HepG2 (cell line): Measurements from ENCODE around the gene C16orf54. TPM values are rescaled to one million over a fixed set of nuclear protein-coding genes. Genes with fewer than 3 reads are reported as not detected.

Experiments used
- DMAP1 ChIP-seq: IDR thresholded peaks from 2 replicates; pipeline ENCODE4 v1.6.1; 2016
- ETV6 ChIP-seq: sonication (generic); formaldehyde crosslinking; conservative IDR thresholded peaks from 2 replicates; pipeline ENCODE4 v1.4.0; 2020; ENCODE audit warnings: missing genetic modification reagents
- HDAC6 ChIP-seq: fragments of 200-600 bp; sonication (generic); IDR thresholded peaks from 2 replicates; pipeline ENCODE4 v1.7.0; 2017; ENCODE audit warnings: mild to moderate bottlenecking, antibody characterized with exemption, low read length, low read depth
- HNRNPH1 ChIP-seq: fragments of 200-400 bp; formaldehyde crosslinking; optimal IDR thresholded peaks from 2 replicates; pipeline ENCODE3; 2017; ENCODE audit warnings: mild to moderate bottlenecking, low read depth, low read length
- NCOA2 ChIP-seq: sonication (generic); formaldehyde crosslinking; IDR thresholded peaks from 2 replicates; pipeline ENCODE4 v1.8.0; 2022; ENCODE audit warnings: inconsistent platforms
- NONO ChIP-seq, 2 experiments: fragments of 450-650 bp in 1 of 2; sonication (generic) in 1 of 2; formaldehyde crosslinking in 1 of 2; IDR thresholded peaks in 1 of 2; conservative IDR thresholded peaks in 1 of 2; 2 replicates each; pipeline versions ENCODE4 v1.6.1 to v1.8.0; 2017 to 2022; ENCODE audit warnings: mild to moderate bottlenecking in 1 of 2, missing genetic modification reagents in 1 of 2, moderate library complexity in 1 of 2
- PRMT3 ChIP-seq: sonication (generic); formaldehyde crosslinking; IDR thresholded peaks from 2 replicates; pipeline ENCODE4 v1.8.1; 2022; ENCODE audit warnings: low read depth, mild to moderate bottlenecking, moderate library complexity, missing genetic modification reagents, borderline replicate concordance
- SOX13 ChIP-seq, 3 experiments: fragments of 450-650 bp in 1 of 3; sonication (generic) in 1 of 3; formaldehyde crosslinking in 1 of 3; IDR thresholded peaks in 2 of 3; conservative IDR thresholded peaks in 1 of 3; 2 replicates each; pipeline versions ENCODE4 v1.5.0 to v1.6.1; 2016 to 2020; ENCODE audit warnings: antibody characterized with exemption in 1 of 3, mild to moderate bottlenecking in 1 of 3, missing compliant biosample characterization in 1 of 3, missing genetic modification reagents in 1 of 3, moderate library complexity in 1 of 3
- TAF15 ChIP-seq: fragments of 200-400 bp; formaldehyde crosslinking; IDR thresholded peaks from one replicate; pipeline ENCODE4 v1.6.1; 2018; ENCODE audit warnings: mild to moderate bottlenecking, low read depth, low read length; ENCODE audit not compliant: poor library complexity, severe bottlenecking
- U2AF2 ChIP-seq: fragments of 200-400 bp; formaldehyde crosslinking; IDR thresholded peaks from 2 replicates; pipeline ENCODE4 v1.6.1; 2017; ENCODE audit warnings: low read depth, mild to moderate bottlenecking, low read length
- polyA plus RNA-seq, 8 experiments: library from polyadenylated mRNA; depleted of rRNA in 3 of 8; stranded (reverse) in 7 of 8; unstranded in 1 of 8; fragments of >200 nt; fragmentation: Illumina TruSeq in 4 of 8; extraction: Trizol in 4 of 8; gene quantifications; 2 replicates each; pipeline versions ENCODE4 v1.2.1 to v1.2.3, GENCODE V29; 2011 to 2016; ENCODE audit warnings: low read depth in 4 of 8, missing spikeins in 1 of 8, mixed read lengths in 1 of 8; ENCODE audit not compliant: insufficient read depth in 1 of 8
- total RNA-seq, 5 experiments: library from RNA; depleted of rRNA; stranded (reverse); fragments of >200 nt; fragmentation: Illumina TruSeq; extraction: Trizol; gene quantifications; 2 replicates each; pipeline ENCODE4 v1.2.3, GENCODE V29; 2016; ENCODE audit warnings: low read depth in 1 of 5
- TF ChIP-seq, protein P1 (sequence below): IDR thresholded peaks from 2 replicates; pipeline ENCODE4 v1.6.1; 2016; ENCODE audit warnings: missing compliant biosample characterization, missing genetic modification reagents, borderline replicate concordance
- TF ChIP-seq, protein P2 (sequence below): sonication (generic); formaldehyde crosslinking; IDR thresholded peaks from 2 replicates; pipeline ENCODE4 v1.4.0; 2020; ENCODE audit warnings: mild to moderate bottlenecking, missing genetic modification reagents, borderline replicate concordance
- TF ChIP-seq, protein P3 (sequence below): sonication (generic); formaldehyde crosslinking; conservative IDR thresholded peaks from 2 replicates; pipeline ENCODE4 v1.8.1; 2023; ENCODE audit warnings: missing genetic modification reagents
- TF ChIP-seq, protein P4 (sequence below): sonication (generic); formaldehyde crosslinking; IDR thresholded peaks from 2 replicates; pipeline ENCODE4 v1.4.0; 2020; ENCODE audit warnings: mild to moderate bottlenecking, missing genetic modification reagents, borderline replicate concordance
- TF ChIP-seq, protein P5 (sequence below): sonication (generic); formaldehyde crosslinking; IDR thresholded peaks from 2 replicates; pipeline ENCODE4 v1.4.0; 2020; ENCODE audit warnings: missing genetic modification reagents, borderline replicate concordance

The C16orf54 gene
- total and polyA plus RNA-seq, 2 of the 13 experiments (the other 11 are each of a cell fraction or from before 2014, with no cell fraction given) = not detected

DNA sequence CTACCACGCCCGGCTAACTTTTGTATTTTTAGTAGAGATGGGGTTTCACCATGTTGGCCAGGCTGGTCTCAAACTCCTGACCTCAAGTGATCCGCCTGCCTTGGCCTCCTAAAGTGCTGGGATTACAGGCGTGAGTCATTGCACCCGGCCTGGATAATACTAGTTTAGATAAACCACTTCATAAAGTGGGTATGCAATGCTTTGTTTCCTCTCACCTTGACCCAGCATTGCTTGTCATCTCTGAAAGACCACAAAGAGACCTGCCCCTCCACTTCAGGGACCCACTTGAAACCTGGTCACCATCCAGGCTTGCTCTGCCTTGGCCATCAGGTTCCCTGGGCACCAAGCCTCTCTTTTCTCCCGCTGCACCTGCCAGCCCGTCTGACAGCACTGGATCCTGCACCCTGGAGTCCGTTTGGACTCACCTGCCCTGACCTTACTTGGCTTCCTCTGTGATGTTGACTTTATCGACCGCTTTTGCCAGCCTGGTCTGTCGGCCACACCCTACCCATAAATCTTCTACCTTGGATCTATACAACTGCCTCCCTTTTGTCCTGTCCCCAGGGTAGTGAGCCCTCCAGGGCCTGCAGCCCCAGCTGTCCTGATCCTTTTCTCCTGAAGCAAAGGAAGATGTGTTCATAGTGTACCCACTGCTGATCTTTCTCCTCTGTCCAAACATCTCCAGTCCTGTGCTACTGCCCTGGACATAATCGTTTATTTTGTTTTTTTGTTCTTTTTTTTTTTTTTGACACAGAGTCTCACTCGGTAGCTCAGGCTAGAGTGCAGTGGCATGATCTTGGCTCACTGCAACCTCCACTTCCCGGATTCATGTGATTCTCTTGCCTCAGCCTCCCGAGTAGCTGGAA is 19.6 kb upstream of the C16orf54 start (continued):
- TF ChIP-seq DMAP1 (CRISPR knock-in tag) (peak; percentile 76), U2AF2 (no peak), PRMT3 (no peak; the same call in 1 of the 2 replicates), ETV6 (CRISPR knock-in tag) (no peak; the same call in 1 of the 2 replicates), HDAC6 (no peak), NCOA2 (CRISPR knock-in tag) (peak; percentile 97), SOX13 (IDR thresholded peaks at IDR 0.05) (peak; percentile 73; the same call in 1 of the 2 replicates), SOX13 (CRISPR knock-in tag; conservative IDR thresholded peaks at IDR 0.05 in 1 of 2, IDR thresholded peaks at IDR 0.05 in 1 of 2) (peak in 1 of 2 experiments; percentile 93; a peak in 2 of 4 replicates), NONO (IDR thresholded peaks at IDR 0.05) (no peak), NONO (CRISPR knock-in tag; conservative IDR thresholded peaks at IDR 0.05) (peak; percentile 95), TAF15 (no peak), HNRNPH1 (no peak)
- TF ChIP-seq, protein P1, sequence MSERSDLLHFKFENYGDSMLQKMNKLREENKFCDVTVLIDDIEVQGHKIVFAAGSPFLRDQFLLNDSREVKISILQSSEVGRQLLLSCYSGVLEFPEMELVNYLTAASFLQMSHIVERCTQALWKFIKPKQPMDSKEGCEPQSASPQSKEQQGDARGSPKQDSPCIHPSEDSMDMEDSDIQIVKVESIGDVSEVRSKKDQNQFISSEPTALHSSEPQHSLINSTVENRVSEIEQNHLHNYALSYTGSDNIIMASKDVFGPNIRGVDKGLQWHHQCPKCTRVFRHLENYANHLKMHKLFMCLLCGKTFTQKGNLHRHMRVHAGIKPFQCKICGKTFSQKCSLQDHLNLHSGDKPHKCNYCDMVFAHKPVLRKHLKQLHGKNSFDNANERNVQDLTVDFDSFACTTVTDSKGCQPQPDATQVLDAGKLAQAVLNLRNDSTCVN (CRISPR knock-in tag) = no peak; the same call in 1 of the 2 replicates
- TF ChIP-seq, protein P2, sequence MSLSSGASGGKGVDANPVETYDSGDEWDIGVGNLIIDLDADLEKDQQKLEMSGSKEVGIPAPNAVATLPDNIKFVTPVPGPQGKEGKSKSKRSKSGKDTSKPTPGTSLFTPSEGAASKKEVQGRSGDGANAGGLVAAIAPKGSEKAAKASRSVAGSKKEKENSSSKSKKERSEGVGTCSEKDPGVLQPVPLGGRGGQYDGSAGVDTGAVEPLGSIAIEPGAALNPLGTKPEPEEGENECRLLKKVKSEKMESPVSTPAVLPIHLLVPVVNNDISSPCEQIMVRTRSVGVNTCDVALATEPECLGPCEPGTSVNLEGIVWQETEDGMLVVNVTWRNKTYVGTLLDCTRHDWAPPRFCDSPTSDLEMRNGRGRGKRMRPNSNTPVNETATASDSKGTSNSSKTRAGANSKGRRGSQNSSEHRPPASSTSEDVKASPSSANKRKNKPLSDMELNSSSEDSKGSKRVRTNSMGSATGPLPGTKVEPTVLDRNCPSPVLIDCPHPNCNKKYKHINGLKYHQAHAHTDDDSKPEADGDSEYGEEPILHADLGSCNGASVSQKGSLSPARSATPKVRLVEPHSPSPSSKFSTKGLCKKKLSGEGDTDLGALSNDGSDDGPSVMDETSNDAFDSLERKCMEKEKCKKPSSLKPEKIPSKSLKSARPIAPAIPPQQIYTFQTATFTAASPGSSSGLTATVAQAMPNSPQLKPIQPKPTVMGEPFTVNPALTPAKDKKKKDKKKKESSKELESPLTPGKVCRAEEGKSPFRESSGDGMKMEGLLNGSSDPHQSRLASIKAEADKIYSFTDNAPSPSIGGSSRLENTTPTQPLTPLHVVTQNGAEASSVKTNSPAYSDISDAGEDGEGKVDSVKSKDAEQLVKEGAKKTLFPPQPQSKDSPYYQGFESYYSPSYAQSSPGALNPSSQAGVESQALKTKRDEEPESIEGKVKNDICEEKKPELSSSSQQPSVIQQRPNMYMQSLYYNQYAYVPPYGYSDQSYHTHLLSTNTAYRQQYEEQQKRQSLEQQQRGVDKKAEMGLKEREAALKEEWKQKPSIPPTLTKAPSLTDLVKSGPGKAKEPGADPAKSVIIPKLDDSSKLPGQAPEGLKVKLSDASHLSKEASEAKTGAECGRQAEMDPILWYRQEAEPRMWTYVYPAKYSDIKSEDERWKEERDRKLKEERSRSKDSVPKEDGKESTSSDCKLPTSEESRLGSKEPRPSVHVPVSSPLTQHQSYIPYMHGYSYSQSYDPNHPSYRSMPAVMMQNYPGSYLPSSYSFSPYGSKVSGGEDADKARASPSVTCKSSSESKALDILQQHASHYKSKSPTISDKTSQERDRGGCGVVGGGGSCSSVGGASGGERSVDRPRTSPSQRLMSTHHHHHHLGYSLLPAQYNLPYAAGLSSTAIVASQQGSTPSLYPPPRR = peak; percentile 93
- TF ChIP-seq, protein P3, sequence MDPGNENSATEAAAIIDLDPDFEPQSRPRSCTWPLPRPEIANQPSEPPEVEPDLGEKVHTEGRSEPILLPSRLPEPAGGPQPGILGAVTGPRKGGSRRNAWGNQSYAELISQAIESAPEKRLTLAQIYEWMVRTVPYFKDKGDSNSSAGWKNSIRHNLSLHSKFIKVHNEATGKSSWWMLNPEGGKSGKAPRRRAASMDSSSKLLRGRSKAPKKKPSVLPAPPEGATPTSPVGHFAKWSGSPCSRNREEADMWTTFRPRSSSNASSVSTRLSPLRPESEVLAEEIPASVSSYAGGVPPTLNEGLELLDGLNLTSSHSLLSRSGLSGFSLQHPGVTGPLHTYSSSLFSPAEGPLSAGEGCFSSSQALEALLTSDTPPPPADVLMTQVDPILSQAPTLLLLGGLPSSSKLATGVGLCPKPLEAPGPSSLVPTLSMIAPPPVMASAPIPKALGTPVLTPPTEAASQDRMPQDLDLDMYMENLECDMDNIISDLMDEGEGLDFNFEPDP (CRISPR knock-in tag) = 0 out of 2 replicates have a peak, but pooled peaks have one; percentile 55
- TF ChIP-seq, protein P4, sequence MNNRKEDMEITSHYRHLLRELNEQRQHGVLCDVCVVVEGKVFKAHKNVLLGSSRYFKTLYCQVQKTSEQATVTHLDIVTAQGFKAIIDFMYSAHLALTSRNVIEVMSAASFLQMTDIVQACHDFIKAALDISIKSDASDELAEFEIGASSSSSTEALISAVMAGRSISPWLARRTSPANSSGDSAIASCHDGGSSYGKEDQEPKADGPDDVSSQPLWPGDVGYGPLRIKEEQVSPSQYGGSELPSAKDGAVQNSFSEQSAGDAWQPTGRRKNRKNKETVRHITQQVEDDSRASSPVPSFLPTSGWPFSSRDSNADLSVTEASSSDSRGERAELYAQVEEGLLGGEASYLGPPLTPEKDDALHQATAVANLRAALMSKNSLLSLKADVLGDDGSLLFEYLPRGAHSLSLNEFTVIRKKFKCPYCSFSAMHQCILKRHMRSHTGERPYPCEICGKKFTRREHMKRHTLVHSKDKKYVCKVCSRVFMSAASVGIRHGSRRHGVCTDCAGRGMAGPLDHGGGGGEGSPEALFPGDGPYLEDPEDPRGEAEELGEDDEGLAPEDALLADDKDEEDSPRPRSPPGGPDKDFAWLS = no peak; the same call in 1 of the 2 replicates
- TF ChIP-seq, protein P5, sequence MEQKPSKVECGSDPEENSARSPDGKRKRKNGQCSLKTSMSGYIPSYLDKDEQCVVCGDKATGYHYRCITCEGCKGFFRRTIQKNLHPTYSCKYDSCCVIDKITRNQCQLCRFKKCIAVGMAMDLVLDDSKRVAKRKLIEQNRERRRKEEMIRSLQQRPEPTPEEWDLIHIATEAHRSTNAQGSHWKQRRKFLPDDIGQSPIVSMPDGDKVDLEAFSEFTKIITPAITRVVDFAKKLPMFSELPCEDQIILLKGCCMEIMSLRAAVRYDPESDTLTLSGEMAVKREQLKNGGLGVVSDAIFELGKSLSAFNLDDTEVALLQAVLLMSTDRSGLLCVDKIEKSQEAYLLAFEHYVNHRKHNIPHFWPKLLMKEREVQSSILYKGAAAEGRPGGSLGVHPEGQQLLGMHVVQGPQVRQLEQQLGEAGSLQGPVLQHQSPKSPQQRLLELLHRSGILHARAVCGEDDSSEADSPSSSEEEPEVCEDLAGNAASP (CRISPR knock-in tag) = peak; percentile 100
